ENCODE results near the gene CYB5D1. TPM values are rescaled to one million over a fixed set of nuclear protein-coding genes. Genes with fewer than 3 reads are reported as not detected.
A peak's percentile ranks its signal among the peaks of the same experiment; 100 is the strongest.
"Not testable (repeated sequence)": the region's sequence is repeated elsewhere in the genome, so short reads cannot be mapped to it uniquely, and the experiment has no call there.

Gene CYB5D1
- total RNA-seq, 4 donors from 2014 or later: 9.0 to 33.5 (median 9.3) TPM

DNA sequence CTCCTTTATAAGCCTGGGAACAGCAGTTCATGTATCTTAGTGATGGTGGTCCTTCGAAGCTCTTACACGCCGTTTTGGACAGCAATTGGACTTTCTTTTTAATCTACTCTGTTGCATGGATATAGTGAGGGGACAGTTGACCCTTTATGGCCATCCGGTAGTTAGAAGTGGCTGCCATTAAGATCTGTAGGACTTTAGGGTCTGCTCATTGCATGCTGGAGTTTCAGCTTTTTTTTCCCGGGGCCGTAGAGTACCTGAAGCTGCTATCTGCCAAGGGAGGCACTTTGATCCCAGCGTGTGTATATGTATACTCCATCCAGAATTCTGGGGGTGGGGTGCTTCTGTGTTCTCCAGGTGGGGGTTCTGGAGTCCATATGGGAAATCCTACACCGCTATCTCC, 1.2 kb downstream of the CYB5D1 start:
- ATAC-seq (ENCODE audit: low FRiP score) (no peak), DNase-seq (ENCODE audit: low spot score) (no peak)
- TF ChIP-seq, protein P1, sequence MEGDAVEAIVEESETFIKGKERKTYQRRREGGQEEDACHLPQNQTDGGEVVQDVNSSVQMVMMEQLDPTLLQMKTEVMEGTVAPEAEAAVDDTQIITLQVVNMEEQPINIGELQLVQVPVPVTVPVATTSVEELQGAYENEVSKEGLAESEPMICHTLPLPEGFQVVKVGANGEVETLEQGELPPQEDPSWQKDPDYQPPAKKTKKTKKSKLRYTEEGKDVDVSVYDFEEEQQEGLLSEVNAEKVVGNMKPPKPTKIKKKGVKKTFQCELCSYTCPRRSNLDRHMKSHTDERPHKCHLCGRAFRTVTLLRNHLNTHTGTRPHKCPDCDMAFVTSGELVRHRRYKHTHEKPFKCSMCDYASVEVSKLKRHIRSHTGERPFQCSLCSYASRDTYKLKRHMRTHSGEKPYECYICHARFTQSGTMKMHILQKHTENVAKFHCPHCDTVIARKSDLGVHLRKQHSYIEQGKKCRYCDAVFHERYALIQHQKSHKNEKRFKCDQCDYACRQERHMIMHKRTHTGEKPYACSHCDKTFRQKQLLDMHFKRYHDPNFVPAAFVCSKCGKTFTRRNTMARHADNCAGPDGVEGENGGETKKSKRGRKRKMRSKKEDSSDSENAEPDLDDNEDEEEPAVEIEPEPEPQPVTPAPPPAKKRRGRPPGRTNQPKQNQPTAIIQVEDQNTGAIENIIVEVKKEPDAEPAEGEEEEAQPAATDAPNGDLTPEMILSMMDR (IDR thresholded peaks at IDR 0.05): no peak

DNA sequence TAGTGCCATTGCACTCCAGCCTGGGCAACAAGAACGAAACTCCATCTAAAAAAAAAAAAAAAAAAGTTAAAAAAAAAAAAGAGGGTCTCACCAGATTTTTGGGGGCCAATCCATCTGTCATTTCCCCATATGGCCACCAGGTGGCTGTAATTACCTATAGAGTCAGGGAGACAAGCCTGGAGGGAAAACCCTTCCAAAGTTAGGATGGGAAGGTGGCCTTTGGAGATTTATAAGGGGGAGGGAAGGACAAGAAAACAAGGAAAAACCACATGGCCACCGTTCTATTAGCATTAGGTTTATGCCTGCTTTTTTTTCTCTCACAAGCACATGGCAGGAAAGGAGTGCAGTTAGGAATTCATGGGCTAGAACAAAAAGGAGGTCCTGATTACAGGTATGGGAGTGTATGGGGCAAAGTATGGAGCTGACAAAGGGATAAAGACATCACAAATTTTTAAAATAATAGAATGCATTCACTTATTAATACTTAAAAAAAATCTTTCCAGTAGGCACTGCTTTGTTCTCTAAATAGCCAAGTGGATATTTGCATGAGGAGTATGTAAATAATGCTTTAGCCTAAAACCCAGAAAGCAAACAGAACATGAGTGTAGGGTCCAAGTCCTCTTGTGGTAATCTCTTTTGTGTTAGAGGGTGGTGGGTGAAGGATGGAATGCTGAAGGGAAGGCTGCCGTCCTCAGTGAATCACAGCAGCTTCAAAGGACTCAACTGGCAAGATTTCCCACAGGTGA, 5.1 kb downstream of the CYB5D1 start:
- DNase-seq (ENCODE audit: low spot score): no peak
- TF ChIP-seq, protein P1 (IDR thresholded peaks at IDR 0.05): peak in 1 of 3 donors; percentile 43
- no peak for ATAC-seq (ENCODE audit: low FRiP score)

DNA sequence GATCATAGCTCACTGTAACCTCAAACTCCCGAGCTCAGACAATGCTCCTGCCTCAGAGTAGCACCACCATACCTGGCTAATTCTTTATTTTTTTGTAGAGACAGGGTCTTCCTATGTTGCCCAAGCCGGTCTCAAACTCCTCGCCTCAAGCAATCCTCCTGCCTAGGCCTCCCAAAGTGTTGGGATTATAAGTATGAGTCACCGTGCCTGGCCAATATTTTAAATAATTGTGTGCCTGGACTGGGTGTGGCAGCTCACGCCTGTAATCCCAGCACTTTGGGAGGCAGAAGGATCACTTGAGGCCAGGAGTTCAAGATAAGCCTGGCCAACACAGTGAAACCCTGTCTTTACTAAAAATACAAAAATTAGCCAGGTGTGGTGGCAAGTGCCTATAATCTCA, 6.6 kb downstream of the CYB5D1 start:
- not testable (repeated sequence) for ATAC-seq (ENCODE audit: low FRiP score); DNase-seq (ENCODE audit: low spot score)

DNA sequence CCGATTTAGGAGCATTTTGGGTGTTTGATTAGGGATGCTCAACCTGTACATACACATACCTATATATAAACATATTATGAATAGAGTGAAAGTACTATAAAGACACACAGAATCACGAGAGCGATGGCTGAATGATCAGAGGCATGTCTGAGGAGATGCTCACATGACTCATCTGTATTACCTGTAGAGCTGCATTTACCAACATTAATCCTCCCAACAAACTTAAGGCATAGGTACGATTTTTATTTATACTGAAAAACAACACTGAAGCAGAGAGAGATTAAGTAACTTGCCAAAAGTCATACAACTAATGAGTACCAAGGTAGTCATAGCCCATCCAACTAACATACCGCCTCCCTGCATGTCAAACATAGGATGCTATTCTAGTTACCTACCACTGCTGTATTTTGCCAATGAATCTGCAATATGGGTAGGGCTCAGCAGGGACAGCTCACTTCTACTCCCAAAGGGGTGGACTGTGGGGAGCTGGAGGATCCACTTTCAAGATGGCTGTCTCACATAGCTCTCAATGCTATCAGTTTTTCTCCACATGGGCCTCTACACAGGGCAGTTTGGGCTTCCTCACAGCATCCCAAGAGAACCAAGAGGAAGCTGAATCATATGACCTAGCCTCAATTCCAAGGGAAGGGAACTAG, 7.3 kb downstream of the CYB5D1 start:
- ATAC-seq (ENCODE audit: low FRiP score) (no peak), DNase-seq (ENCODE audit: low spot score) (no peak)
- TF ChIP-seq, protein P1 (IDR thresholded peaks at IDR 0.05): no peak

DNA sequence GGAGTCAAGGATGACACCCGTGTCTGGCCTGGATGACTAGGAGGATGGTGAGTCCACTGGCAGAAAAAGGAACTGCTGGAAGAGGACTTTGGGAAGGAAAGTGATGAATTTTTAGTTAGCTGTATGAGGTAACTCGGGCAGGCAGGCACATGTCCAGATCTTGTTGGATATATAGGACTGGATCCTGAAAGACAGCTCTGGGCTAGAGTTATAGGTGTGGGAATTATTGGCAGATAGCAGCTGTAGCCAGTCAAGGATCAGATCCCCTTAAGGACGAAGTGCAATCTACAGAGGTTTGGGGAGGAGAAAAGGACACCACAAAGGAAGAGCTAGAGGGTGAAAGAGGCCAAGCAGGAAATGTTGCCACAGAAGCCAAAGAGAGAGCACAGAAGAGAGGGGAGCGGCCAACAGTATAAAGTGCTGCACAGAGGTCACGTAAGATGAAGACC, 10.1 kb downstream of the CYB5D1 start:
- DNase-seq (ENCODE audit: low spot score) (no peak), ATAC-seq (ENCODE audit: low FRiP score) (no peak)
- TF ChIP-seq, protein P1 (IDR thresholded peaks at IDR 0.05): no peak

DNA sequence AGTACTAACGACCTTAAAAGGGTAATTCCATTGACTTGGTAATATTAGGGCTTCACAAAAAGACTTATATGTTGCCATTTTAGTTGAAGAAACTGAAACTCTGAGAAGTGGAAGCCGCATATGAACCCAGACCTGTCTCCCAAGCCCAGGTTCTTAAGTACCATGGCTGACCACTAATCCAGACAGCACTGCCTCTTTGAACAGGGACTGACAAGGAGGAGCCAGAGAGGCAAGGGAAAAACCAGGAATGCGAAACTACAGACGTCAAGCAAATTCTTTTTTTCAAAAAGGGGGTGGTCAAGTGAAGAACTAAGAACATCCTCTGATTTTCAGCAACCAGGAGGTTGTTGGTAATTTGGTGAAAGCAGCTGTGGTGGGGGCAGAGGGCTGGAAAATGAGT, 15.2 kb downstream of the CYB5D1 start:
- DNase-seq (ENCODE audit: low spot score): no peak
- TF ChIP-seq, protein P1 (IDR thresholded peaks at IDR 0.05): no peak
- no peak for ATAC-seq (ENCODE audit: low FRiP score)

DNA sequence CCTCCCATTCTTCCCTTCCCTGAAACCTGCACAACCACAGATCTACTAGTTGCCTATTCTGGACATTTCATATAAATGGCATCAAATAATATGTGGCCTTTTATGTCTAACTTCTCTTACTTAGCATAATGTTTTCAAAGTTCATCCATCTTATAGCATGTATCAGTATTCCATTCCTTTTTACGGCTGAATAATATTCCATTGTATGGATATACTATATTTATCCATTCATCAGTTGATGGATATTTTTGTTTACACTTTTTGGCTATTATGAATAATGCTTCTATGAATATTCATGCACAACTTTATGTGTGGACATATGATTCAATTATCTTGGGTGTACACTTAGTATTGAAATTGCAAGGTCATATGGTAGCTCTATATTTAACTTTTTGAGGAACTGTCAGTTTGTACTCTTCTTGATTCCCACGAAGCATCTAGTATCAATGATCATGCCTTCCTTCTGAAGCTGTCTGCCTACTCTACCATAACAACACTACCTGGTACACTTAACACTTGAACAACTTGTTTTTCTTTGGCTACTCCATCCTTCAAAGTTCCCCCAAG, 18.1 kb downstream of the CYB5D1 start:
- TF ChIP-seq, protein P1 (IDR thresholded peaks at IDR 0.05): no peak
- no peak for DNase-seq (ENCODE audit: low spot score)
- ATAC-seq (ENCODE audit: low FRiP score): no peak
